Neural progenitor cell (in vitro differentiated cells): ENCODE data around the gene HMGXB4.

Source experiments
- EZH2 ChIP-seq: fragments of 200-600 bp; sonication (generic); IDR thresholded peaks from 2 replicates; pipeline ENCODE4 v1.6.1; 2017; ENCODE audit warnings: antibody characterized with exemption, mild to moderate bottlenecking, moderate library complexity
- EZH2phosphoT487 ChIP-seq: fragments of 200-600 bp; sonication (generic); IDR thresholded peaks from 2 replicates; pipeline ENCODE4 v1.6.1; 2017; ENCODE audit warnings: antibody characterized with exemption
- TF ChIP-seq, protein P1 (sequence below): fragments of 200-600 bp; sonication (generic); IDR thresholded peaks from 2 replicates; pipeline ENCODE4 v1.5.1; 2017; ENCODE audit warnings: antibody characterized with exemption, mild to moderate bottlenecking

DNA sequence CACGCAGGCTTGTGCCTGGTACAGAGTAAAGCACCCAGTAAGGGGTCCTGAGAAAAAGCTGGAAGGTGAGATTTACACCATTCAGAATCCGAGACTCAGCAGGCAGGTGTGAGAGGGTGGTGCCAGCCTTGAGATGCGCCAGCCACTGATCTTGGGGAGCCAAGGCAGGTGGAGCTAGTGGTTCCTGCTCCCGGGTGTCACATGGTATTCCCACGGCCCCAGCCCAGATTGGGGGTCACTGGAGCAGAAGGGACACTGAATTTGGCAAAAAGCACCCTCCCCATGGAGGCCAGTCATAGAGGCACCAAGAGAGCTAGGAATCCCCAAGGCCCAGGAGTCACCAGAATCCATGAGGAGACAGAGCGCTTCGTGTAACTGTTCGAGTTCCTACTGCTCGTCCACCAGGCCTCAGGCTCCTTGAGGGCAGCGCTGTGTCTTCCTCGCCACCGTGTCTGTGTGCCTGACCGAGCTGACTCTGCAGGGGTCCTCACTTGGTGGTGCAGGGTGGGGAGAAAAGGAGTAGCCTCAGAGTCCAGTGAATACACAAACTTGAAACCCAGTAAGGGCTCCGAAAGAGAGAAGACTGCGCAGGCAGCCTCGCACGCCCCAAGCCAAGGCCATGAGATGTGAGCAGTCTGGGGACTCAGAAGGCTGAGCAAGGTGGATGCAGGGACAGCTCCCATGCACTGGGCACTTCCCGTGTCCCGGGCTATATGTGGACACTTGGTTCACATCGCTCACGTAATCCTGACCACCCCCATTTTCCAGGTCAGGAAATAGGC is 70.6 kb downstream of the HMGXB4 start:
- TF ChIP-seq EZH2, result no peak
- TF ChIP-seq, protein P1, sequence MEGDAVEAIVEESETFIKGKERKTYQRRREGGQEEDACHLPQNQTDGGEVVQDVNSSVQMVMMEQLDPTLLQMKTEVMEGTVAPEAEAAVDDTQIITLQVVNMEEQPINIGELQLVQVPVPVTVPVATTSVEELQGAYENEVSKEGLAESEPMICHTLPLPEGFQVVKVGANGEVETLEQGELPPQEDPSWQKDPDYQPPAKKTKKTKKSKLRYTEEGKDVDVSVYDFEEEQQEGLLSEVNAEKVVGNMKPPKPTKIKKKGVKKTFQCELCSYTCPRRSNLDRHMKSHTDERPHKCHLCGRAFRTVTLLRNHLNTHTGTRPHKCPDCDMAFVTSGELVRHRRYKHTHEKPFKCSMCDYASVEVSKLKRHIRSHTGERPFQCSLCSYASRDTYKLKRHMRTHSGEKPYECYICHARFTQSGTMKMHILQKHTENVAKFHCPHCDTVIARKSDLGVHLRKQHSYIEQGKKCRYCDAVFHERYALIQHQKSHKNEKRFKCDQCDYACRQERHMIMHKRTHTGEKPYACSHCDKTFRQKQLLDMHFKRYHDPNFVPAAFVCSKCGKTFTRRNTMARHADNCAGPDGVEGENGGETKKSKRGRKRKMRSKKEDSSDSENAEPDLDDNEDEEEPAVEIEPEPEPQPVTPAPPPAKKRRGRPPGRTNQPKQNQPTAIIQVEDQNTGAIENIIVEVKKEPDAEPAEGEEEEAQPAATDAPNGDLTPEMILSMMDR, result no peak
- no peak for TF ChIP-seq EZH2phosphoT487
